IMR-90 (cell line): Measurements from ENCODE around the gene MORN5. TPM values are rescaled to one million over a fixed set of nuclear protein-coding genes. Genes with fewer than 3 reads are reported as not detected.

Source experiments
- ATAC-seq: fragments of 200-7000 bp; cut with Tn5 transposase; 2 replicates; pipeline ENCODE4 v1.9.1; 2020; ENCODE audit warnings: low read depth, mild to moderate bottlenecking, moderate library complexity
- BruUV-seq: library from RNA; stranded (reverse); fragments of 400-500 nt; replicated peaks from 2 replicates; lab custom pipeline; 2021; lab: Mats Ljungman, UMichigan
- CTCF ChIA-PET: fragments of 300-600 bp; formaldehyde crosslinking; extraction: SDS; loops from one replicate; lab custom pipeline; 2021; ENCODE audit warnings: antibody characterized with exemption; lab: Yijun Ruan, JAX
- POLR2A ChIA-PET: fragments of 300-600 bp; sonication (Branson Sonifier 250); formaldehyde crosslinking; loops from one replicate; lab custom pipeline; 2022; ENCODE audit warnings: antibody characterized with exemption; ENCODE audit not compliant: unreplicated experiment; lab: Charles Lee
- DNase-seq: peaks from one replicate; pipeline ENCODE4 v3.0.0; 2013
- H2AFZ ChIP-seq: replicated peaks from 2 replicates; pipeline ENCODE3; 2013; ENCODE audit warnings: low read length, mild to moderate bottlenecking; ENCODE audit not compliant: poor library complexity
- H2AK5ac ChIP-seq: 2 replicates; pipeline ENCODE4 v1.6.1; 2013; ENCODE audit warnings: low read depth, low read length, inconsistent platforms
- H2AK9ac ChIP-seq: replicated peaks from 2 replicates; pipeline ENCODE3; 2013; ENCODE audit warnings: mild to moderate bottlenecking, low read depth, low read length, moderate library complexity; ENCODE audit not compliant: poor library complexity
- H2BK120ac ChIP-seq: 2 replicates; pipeline ENCODE4 v1.6.1; 2013; ENCODE audit warnings: low read depth, low read length, inconsistent platforms
- H2BK15ac ChIP-seq: 3 replicates; pipeline ENCODE4 v1.6.1; 2013; ENCODE audit warnings: low read depth, low read length, inconsistent platforms
- H2BK20ac ChIP-seq: 2 replicates; pipeline ENCODE4 v1.6.1; 2013; ENCODE audit warnings: low read depth, mild to moderate bottlenecking, inconsistent platforms, low read length, moderate library complexity
- H2BK5ac ChIP-seq: 2 replicates; pipeline ENCODE4 v1.6.1; 2013; ENCODE audit warnings: mild to moderate bottlenecking, low read depth, low read length, inconsistent platforms; ENCODE audit not compliant: poor library complexity, severe bottlenecking
- H3K14ac ChIP-seq: replicated peaks from 2 replicates; pipeline ENCODE4 v1.6.1; 2013; ENCODE audit warnings: low read depth, low read length, inconsistent platforms
- H3K18ac ChIP-seq: 2 replicates; pipeline ENCODE4 v1.6.1; 2013; ENCODE audit warnings: low read depth, low read length, control low read depth
- H3K23ac ChIP-seq: 2 replicates; pipeline ENCODE4 v1.6.1; 2013; ENCODE audit warnings: low read depth, low read length, inconsistent platforms
- H3K27ac ChIP-seq: 2 replicates; pipeline ENCODE4 v1.5.1; 2013; ENCODE audit warnings: mild to moderate bottlenecking, control low read depth, low read length; ENCODE audit not compliant: insufficient read depth
- H3K27me3 ChIP-seq: 2 replicates; pipeline ENCODE4 v1.6.1; 2013; ENCODE audit warnings: low read length; ENCODE audit not compliant: control insufficient read depth, insufficient read depth
- H3K36me3 ChIP-seq: 2 replicates; pipeline ENCODE4 v1.6.1; 2013; ENCODE audit warnings: low read length, mixed read lengths; ENCODE audit not compliant: control insufficient read depth, insufficient read depth
- H3K4ac ChIP-seq: 2 replicates; pipeline ENCODE4 v1.6.1; 2013; ENCODE audit warnings: low read depth, low read length, inconsistent platforms
- H3K4me1 ChIP-seq: 2 replicates; pipeline ENCODE4 v1.6.1; 2013; ENCODE audit warnings: low read length, mixed read lengths; ENCODE audit not compliant: control insufficient read depth, insufficient read depth
- H3K4me2 ChIP-seq: 2 replicates; pipeline ENCODE4 v1.6.1; 2013; ENCODE audit warnings: low read depth, mild to moderate bottlenecking, control low read depth, low read length, moderate library complexity
- H3K4me3 ChIP-seq: 2 replicates; pipeline ENCODE4 v1.5.1; 2013; ENCODE audit warnings: low read depth, mild to moderate bottlenecking, control low read depth, low read length, moderate library complexity; ENCODE audit not compliant: insufficient read depth
- H3K56ac ChIP-seq: 2 replicates; pipeline ENCODE4 v1.6.1; 2013; ENCODE audit warnings: low read length, inconsistent platforms; ENCODE audit not compliant: insufficient read depth; ENCODE audit errors: extremely low read depth
- H3K79me1 ChIP-seq, 2 experiments: 2 replicates each; pipeline ENCODE4 v1.6.1; 2013; ENCODE audit warnings: low read length in 2 of 2, inconsistent platforms in 1 of 2, low read depth in 1 of 2
- H3K9ac ChIP-seq: 2 replicates; pipeline ENCODE4 v1.6.1; 2013; ENCODE audit warnings: low read depth, low read length, control low read depth
- H3K9me1 ChIP-seq: 2 replicates; pipeline ENCODE4 v1.6.1; 2013; ENCODE audit warnings: low read length, inconsistent platforms; ENCODE audit not compliant: insufficient read depth
- H3K9me3 ChIP-seq: 2 replicates; pipeline ENCODE4 v1.6.1; 2013; ENCODE audit warnings: low read length; ENCODE audit not compliant: control insufficient read depth, insufficient read depth
- H4K20me1 ChIP-seq: 2 replicates; pipeline ENCODE4 v1.6.1; 2013; ENCODE audit warnings: low read length, inconsistent platforms; ENCODE audit not compliant: insufficient read depth
- H4K5ac ChIP-seq: 2 replicates; pipeline ENCODE4 v1.6.1; 2013; ENCODE audit warnings: mild to moderate bottlenecking, low read depth, low read length, control low read depth
- H4K8ac ChIP-seq, 2 experiments: 2 replicates each; pipeline ENCODE4 v1.6.1; 2013; ENCODE audit warnings: low read depth in 2 of 2, low read length in 2 of 2, control low read depth in 1 of 2, inconsistent platforms in 1 of 2
- H4K91ac ChIP-seq: 2 replicates; pipeline ENCODE4 v1.6.1; 2013; ENCODE audit warnings: low read depth, low read length, inconsistent platforms; ENCODE audit not compliant: insufficient read depth
- BHLHE40 ChIP-seq: fragments of 150-350 bp; IDR thresholded peaks from 2 replicates; pipeline ENCODE4 v1.6.1; 2016; ENCODE audit warnings: mild to moderate bottlenecking, low read depth, low read length
- CEBPB ChIP-seq: IDR thresholded peaks from 2 replicates; pipeline ENCODE4 v1.6.1; 2012; ENCODE audit warnings: low read depth, low read length, improper control_type of control experiment
- CTCF ChIP-seq: conservative IDR thresholded peaks from 2 replicates; pipeline ENCODE4 v1.5.1; 2012; ENCODE audit warnings: mild to moderate bottlenecking, low read depth, low read length, improper control_type of control experiment
- FOS ChIP-seq: fragments of 150-350 bp; IDR thresholded peaks from 2 replicates; pipeline ENCODE4 v1.6.1; 2016; ENCODE audit warnings: low read depth, low read length
- MAFK ChIP-seq: IDR thresholded peaks from 2 replicates; pipeline ENCODE4 v1.6.1; 2012; ENCODE audit warnings: low read depth, low read length, improper control_type of control experiment
- MAZ ChIP-seq: IDR thresholded peaks from 2 replicates; pipeline ENCODE4 v1.6.1; 2012; ENCODE audit warnings: low read depth, mild to moderate bottlenecking, low read length, improper control_type of control experiment, moderate library complexity, borderline replicate concordance
- MXI1 ChIP-seq: IDR thresholded peaks from 2 replicates; pipeline ENCODE4 v1.6.1; 2012; ENCODE audit warnings: low read depth, mild to moderate bottlenecking, low read length, moderate library complexity, borderline replicate concordance
- NFE2L2 ChIP-seq: fragments of 150-350 bp; IDR thresholded peaks from 2 replicates; pipeline ENCODE4 v1.6.1; 2016; ENCODE audit warnings: low read depth, mild to moderate bottlenecking, low read length
- RCOR1 ChIP-seq: IDR thresholded peaks from 2 replicates; pipeline ENCODE4 v1.6.1; 2012; ENCODE audit warnings: mild to moderate bottlenecking, low read length, improper control_type of control experiment; ENCODE audit not compliant: insufficient replicate concordance
- SMC3 ChIP-seq: fragments of 150-350 bp; IDR thresholded peaks from 2 replicates; pipeline ENCODE4 v1.6.1; 2016; ENCODE audit warnings: low read depth, mild to moderate bottlenecking, antibody characterized with exemption, low read length, moderate library complexity
- WGBS, 2 experiments: methylation state at CpG; one replicate each; pipeline versions ENCODE4 v1.1.5 to v1.1.7; 2013; ENCODE audit warnings: missing lambda C conversion rate in 2 of 2; ENCODE audit not compliant: insufficient read length in 1 of 2; ENCODE audit errors: extremely low coverage in 2 of 2; 5-methylcytosine and 5-hydroxymethylcytosine counted together
- dilution Hi-C: fragments of 300-500 bp; cut with HindIII; formaldehyde crosslinking; loops from one replicate; pipeline ENCODE4 v1.14.3; 2018; ENCODE audit warnings: low sequenced_read_pairs; ENCODE audit not compliant: unreplicated experiment
- in situ Hi-C: fragments of 300-500 bp; cut with MboI; formaldehyde crosslinking; loops from 3 replicates; pipeline ENCODE4 v1.14.3; 2019; ENCODE audit warnings: low sequenced_read_pairs, inconsistent platforms, mixed read lengths
- intact Hi-C: fragments of 100-400 bp; cut with micrococcal nuclease; formaldehyde crosslinking; loops from 2 replicates; pipeline ENCODE4 v1.10.0; 2022
- polyA plus RNA-seq, 3 experiments: library from polyadenylated mRNA; depleted of rRNA; stranded (reverse); fragments of >200 nt; gene quantifications; 2 replicates each; pipeline ENCODE4 v1.2.3, GENCODE V29; 2012; ENCODE audit warnings: low replicate concordance in 1 of 3
- total RNA-seq: library from RNA; depleted of rRNA; stranded (reverse); fragments of >200 nt; gene quantifications from 2 replicates; pipeline ENCODE4 v1.2.3, GENCODE V29; 2012
- TF ChIP-seq, protein P1 (sequence below): fragments of 150-350 bp; IDR thresholded peaks from 2 replicates; pipeline ENCODE4 v1.6.1; 2016; ENCODE audit warnings: low read depth, mild to moderate bottlenecking, low read length, moderate library complexity, borderline replicate concordance
- TF ChIP-seq, protein P2 (sequence below): fragments of 150-350 bp; IDR thresholded peaks from 2 replicates; pipeline ENCODE4 v1.6.1; 2017; ENCODE audit warnings: mild to moderate bottlenecking, antibody characterized with exemption, low read length, low read depth

The MORN5 gene
- total and polyA plus RNA-seq, 2 of the 4 experiments (the other 2 are of a cell fraction): not detected

DNA sequence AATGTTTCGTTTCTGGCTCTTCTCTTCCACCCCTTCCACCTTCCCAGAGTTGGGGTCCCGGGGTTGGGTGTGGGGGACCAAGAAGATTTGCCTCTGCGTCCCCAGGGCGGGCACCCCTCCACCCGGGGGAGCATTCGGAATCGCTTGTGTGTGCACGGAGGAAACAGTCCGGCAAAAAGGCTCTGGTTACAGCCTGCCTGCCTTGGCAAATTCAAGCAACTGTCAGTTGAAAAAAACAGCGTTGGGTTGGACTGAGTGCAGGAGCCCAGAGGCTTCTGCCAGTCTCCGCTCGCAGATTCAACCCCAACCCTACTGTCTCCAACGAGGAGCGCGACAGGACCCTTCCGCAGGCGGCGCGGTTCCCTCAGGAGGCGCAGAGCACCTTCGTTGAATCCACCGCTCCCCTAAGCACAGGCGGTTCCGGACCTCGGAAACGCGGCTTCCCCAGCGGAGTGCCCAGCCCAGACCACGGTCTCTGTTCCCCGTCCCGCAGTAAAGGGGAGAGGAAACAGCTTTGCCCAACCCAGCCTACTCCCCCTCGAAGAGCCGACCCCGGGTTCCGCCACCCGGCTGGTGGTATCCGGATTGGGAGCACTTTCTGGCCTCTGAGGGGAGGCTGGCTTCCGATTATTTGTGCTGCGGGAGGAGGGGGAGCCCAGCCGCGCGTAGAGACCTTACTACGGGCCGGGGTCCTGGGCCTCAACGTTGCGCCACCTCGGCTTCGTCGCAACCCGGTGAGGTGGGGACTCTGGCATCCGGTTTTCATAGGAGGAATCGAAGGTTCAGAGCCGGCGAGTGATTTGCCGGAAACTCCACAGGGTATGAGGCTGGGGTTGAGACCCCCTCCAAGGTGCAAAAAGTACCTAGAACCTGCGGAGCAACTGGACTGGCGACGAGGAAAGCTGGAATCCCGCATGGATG lies 59.5 kb downstream of the MORN5 start:
- WGBS, 2 experiments: 7% methylated on average over 3 of the region's 59 CpGs; no CpG with 5 or more reads in 1 of the 2 experiments
- H2BK20ac ChIP-seq: no peak overlapping the region
- intact Hi-C loops: no loop called here
- no peak overlapping the region for H3K56ac ChIP-seq
- no peak overlapping the region for H2BK15ac ChIP-seq
- H3K9me1 ChIP-seq: 0 out of 2 replicates have a peak, but pooled peaks cover under 1% of the 10 kb centered on the region
- no peak overlapping the region for H3K14ac ChIP-seq
- H4K20me1 ChIP-seq: peaks cover 13% of the 10 kb centered on the region; the same call in 1 of the 2 replicates
- ChIA-PET CTCF (no interaction called here), POLR2A (no interaction called here)
- no peak overlapping the region for H3K27ac ChIP-seq
- no peak overlapping the region for H3K4ac ChIP-seq
- H2BK120ac ChIP-seq: no peak overlapping the region
- no peak overlapping the region for H4K5ac ChIP-seq
- H3K4me2 ChIP-seq: peak overlapping the region; percentile 17; the same call in 1 of the 2 replicates
- peaks cover 5% of the 10 kb centered on the region; the same call in 1 of the 2 replicates for H3K4me1 ChIP-seq
- peaks cover 13% of the 10 kb centered on the region for H3K9me3 ChIP-seq
- ATAC-seq (no peak; the same call in 1 of the 2 replicates), DNase-seq (peak; percentile 26)
- H3K23ac ChIP-seq: no peak overlapping the region; the same call in 1 of the 2 replicates
- H3K9ac ChIP-seq: no peak overlapping the region
- no peaks in the 10 kb centered on the region for H3K79me1 ChIP-seq
- no peaks in the 10 kb centered on the region for H3K36me3 ChIP-seq
- dilution Hi-C loops: no loop called here
- TF ChIP-seq FOS (no peak), BHLHE40 (no peak), CTCF (no peak), MAFK (no peak), MXI1 (no peak), CEBPB (no peak), RCOR1 (no peak), NFE2L2 (no peak), SMC3 (no peak), MAZ (no peak)
- TF ChIP-seq, protein P1, sequence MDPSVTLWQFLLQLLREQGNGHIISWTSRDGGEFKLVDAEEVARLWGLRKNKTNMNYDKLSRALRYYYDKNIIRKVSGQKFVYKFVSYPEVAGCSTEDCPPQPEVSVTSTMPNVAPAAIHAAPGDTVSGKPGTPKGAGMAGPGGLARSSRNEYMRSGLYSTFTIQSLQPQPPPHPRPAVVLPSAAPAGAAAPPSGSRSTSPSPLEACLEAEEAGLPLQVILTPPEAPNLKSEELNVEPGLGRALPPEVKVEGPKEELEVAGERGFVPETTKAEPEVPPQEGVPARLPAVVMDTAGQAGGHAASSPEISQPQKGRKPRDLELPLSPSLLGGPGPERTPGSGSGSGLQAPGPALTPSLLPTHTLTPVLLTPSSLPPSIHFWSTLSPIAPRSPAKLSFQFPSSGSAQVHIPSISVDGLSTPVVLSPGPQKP: no peak
- TF ChIP-seq, protein P2, sequence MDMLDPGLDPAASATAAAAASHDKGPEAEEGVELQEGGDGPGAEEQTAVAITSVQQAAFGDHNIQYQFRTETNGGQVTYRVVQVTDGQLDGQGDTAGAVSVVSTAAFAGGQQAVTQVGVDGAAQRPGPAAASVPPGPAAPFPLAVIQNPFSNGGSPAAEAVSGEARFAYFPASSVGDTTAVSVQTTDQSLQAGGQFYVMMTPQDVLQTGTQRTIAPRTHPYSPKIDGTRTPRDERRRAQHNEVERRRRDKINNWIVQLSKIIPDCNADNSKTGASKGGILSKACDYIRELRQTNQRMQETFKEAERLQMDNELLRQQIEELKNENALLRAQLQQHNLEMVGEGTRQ: no peak
- no peak overlapping the region for H2AK9ac ChIP-seq
- H2AK5ac ChIP-seq: no peak overlapping the region
- no peak overlapping the region for H2BK5ac ChIP-seq
- no peak overlapping the region for H3K4me3 ChIP-seq
- H2AFZ ChIP-seq: peak overlapping the region; percentile 55
- peaks cover 95% of the 10 kb centered on the region for H3K27me3 ChIP-seq
- no TSS peak for BruUV-seq
- in situ Hi-C loops: no loop called here
- no peak overlapping the region for H3K18ac ChIP-seq
- H4K91ac ChIP-seq: no peak overlapping the region
- no peak overlapping the region for H4K8ac ChIP-seq
